ENCODE measurements around the gene INAVA.

INAVA gene

GRCh38 chr1:200861937-200862647 lies 32.6 kb upstream of the INAVA start:
- H3K27ac ChIP-seq: no peak overlapping the region
- TF ChIP-seq CTCF (IDR thresholded peaks at IDR 0.05): no peak
- DNase-seq (ENCODE audit: low spot score): no peak
- no peak overlapping the region for H3K4me3 ChIP-seq

- DNase-seq (ENCODE audit: low spot score): no peak
- Histone ChIP-seq H3K27ac (no peak overlapping the region), H3K4me3 (no peak overlapping the region)
- TF ChIP-seq CTCF (IDR thresholded peaks at IDR 0.05): no peak
Measured at GRCh38 chr1:200862713-200863415, 31.8 kb upstream of the INAVA start.

DNA sequence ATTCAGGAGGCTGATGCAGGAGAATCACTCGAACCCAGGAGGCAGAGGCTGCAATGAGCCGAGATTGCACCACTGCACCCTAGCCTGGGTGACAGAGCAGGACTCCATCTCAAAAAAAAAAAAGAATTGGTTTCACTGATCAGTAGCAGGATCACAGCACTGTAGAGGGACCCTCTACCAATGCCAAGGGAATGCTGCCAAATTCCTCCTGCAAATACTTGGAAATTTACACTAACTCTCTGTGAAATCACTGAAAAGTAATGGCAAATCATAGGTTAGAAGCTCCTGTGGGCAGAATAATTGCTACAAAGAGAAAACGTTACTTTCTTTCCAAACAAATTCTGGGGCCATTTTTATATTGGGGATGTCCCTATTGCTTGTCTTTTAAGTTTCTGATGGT lies 28.6 kb upstream of the INAVA start:
- Histone ChIP-seq H3K4me3 (no peak overlapping the region), H3K27ac (no peak overlapping the region)
- DNase-seq (ENCODE audit: low spot score): no peak
- no peak for TF ChIP-seq CTCF (IDR thresholded peaks at IDR 0.05)

DNA sequence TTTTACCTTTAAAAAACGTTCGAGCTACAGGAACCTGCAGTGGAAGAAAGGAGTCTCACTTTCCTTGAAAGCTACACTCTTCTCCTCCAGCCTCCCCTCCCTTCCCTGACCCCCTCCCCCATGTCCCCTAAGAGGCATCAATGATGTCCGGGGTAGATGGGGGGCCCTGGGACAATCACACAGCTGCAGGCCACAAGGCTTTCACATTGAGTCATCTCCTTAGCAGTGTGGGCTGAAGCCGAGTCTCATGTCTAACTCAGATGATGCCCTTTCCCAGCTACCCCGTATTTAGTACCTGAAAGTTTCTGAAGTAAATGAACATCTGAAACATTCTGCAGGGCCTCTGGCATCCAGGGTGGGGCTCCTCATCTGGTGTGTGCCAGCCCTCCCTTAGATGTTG lies 28.2 kb upstream of the INAVA start:
- no peak for TF ChIP-seq CTCF (IDR thresholded peaks at IDR 0.05)
- no peak for DNase-seq (ENCODE audit: low spot score)
- no peak overlapping the region for H3K27ac ChIP-seq
- no peak overlapping the region for H3K4me3 ChIP-seq

DNA sequence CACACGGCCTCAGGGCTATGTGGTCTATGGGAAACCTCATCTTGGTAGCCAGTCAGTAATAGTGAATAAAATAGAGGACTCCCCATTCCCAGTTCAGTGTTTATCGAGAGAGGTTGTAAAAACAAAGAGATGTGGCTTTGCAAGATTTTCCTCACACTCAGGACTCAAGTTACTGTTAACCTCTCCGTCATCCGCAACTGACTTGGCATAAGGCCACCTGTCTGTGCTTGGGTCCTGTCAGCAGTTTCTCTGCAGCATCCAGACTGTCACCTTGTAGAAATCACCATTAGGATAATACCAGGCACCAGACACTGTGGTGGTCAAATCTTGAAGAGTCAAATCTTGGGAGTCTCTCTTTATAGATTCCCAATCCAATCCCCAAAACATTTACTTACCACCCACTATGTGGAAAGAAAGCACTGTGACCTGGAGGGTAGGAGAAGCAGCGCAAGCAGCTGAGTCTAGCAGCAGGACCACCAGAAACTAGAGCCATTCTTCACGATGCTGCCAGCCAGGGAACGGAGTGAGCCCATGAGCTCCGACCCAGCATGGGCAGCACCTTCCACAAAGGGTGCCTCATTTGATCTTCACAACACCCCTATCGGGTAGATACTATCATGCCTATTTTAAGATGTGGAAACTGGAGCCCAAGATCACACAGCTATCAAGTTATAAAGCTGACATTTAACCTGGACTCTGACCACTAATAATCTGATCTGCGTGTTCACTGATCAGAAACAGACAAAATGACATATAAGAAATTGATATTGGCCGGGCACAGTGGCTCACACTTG lies 27.5 kb upstream of the INAVA start:
- H3K27ac ChIP-seq: no peak overlapping the region
- H3K4me3 ChIP-seq: no peak overlapping the region
- TF ChIP-seq CTCF (IDR thresholded peaks at IDR 0.05): no peak
- no peak for DNase-seq (ENCODE audit: low spot score)

- no peak for DNase-seq (ENCODE audit: low spot score)
- no peak overlapping the region for H3K27ac ChIP-seq
- H3K4me3 ChIP-seq: no peak overlapping the region
- no peak for TF ChIP-seq CTCF (IDR thresholded peaks at IDR 0.05)
Measured at GRCh38 chr1:200869376-200869752, 25.3 kb upstream of the INAVA start.
